H1 (cell line): Measurements from ENCODE around the gene TELO2. TPM values are rescaled to one million over a fixed set of nuclear protein-coding genes. Genes with fewer than 3 reads are reported as not detected.

Experiments
- CTCF ChIA-PET: fragments of 300-600 bp; sonication (Branson Sonifier 250); formaldehyde crosslinking; loops from one replicate; lab custom pipeline; 2021; ENCODE audit not compliant: partially characterized antibody; lab: Charles Lee
- POLR2A ChIA-PET: fragments of 300-600 bp; sonication (Branson Sonifier 250); formaldehyde crosslinking; loops from one replicate; lab custom pipeline; 2021; ENCODE audit warnings: inconsistent platforms; ENCODE audit not compliant: partially characterized antibody; lab: Charles Lee
- DNase-seq, 2 experiments: peaks; one replicate each; pipeline versions ENCODE4 v3.0.0 to v3.0.0-alpha.2; 2010 to 2022; ENCODE audit warnings: low spot score in 2 of 2, low read depth in 1 of 2, mixed read lengths in 1 of 2
- FAIRE-seq: peaks from 2 replicates; lab custom pipeline; 2011; peaks lifted over from hg19 to GRCh38; lab: Jason Lieb, UNC
- H2AFZ ChIP-seq: 2 replicates; pipeline ENCODE4 v1.8.1; 2012; ENCODE audit warnings: low read length, inconsistent platforms
- H2AK5ac ChIP-seq: 2 replicates; pipeline ENCODE4 v1.6.1; 2013; ENCODE audit warnings: low read depth, low read length
- H2BK120ac ChIP-seq: replicated peaks from 2 replicates; pipeline ENCODE3; 2013; ENCODE audit warnings: low read depth, low read length, inconsistent platforms
- H2BK12ac ChIP-seq: 2 replicates; pipeline ENCODE4 v1.6.1; 2013; ENCODE audit warnings: low read depth, low read length
- H2BK15ac ChIP-seq: 2 replicates; pipeline ENCODE4 v1.6.1; 2013; ENCODE audit warnings: low read length
- H2BK20ac ChIP-seq: 2 replicates; pipeline ENCODE4 v1.6.1; 2013; ENCODE audit warnings: low read length
- H2BK5ac ChIP-seq: 2 replicates; pipeline ENCODE4 v1.6.1; 2013; ENCODE audit warnings: low read depth, low read length
- H3K14ac ChIP-seq: 2 replicates; pipeline ENCODE4 v1.6.1; 2013; ENCODE audit warnings: inconsistent platforms; ENCODE audit not compliant: insufficient read length
- H3K18ac ChIP-seq: 2 replicates; pipeline ENCODE4 v1.6.1; 2013; ENCODE audit warnings: low read length; ENCODE audit errors: extremely low read depth
- H3K23ac ChIP-seq: 2 replicates; pipeline ENCODE4 v1.6.1; 2013; ENCODE audit warnings: inconsistent platforms; ENCODE audit not compliant: insufficient read length
- H3K23me2 ChIP-seq: 2 replicates; pipeline ENCODE4 v1.6.1; 2013; ENCODE audit warnings: low read depth, low read length
- H3K27ac ChIP-seq: 2 replicates; pipeline ENCODE4 v1.6.1; 2011; ENCODE audit warnings: low read depth, low read length, inconsistent platforms
- H3K27me3 ChIP-seq, 4 experiments: replicated peaks in 1 of 4; 1 replicate in 1 of 4; 2 replicates in 3 of 4; pipeline versions ENCODE4 v1.6.1 to v1.8.1; 2011 to 2013; ENCODE audit warnings: low read length in 3 of 4, mild to moderate bottlenecking in 3 of 4, inconsistent platforms in 2 of 4, mixed read lengths in 2 of 4, moderate library complexity in 1 of 4; ENCODE audit not compliant: control insufficient read depth in 3 of 4, insufficient read depth in 3 of 4; ENCODE audit errors: extremely low read depth in 1 of 4
- H3K36me3 ChIP-seq, 4 experiments: 2 replicates each; pipeline versions ENCODE4 v1.6.1 to v1.8.1; 2011 to 2013; ENCODE audit warnings: mild to moderate bottlenecking in 4 of 4, low read length in 3 of 4, moderate library complexity in 2 of 4, control low read depth in 1 of 4, inconsistent platforms in 1 of 4; ENCODE audit not compliant: insufficient read depth in 4 of 4, control insufficient read depth in 2 of 4
- H3K4ac ChIP-seq: replicated peaks from 2 replicates; pipeline ENCODE3; 2013; ENCODE audit warnings: low read length, low read depth, mixed read lengths, inconsistent platforms; ENCODE audit not compliant: insufficient read length
- H3K4me1 ChIP-seq, 4 experiments: replicated peaks in 1 of 4; 1 replicate in 1 of 4; 2 replicates in 3 of 4; pipeline versions ENCODE4 v1.6.1 to v1.8.1; 2011 to 2013; ENCODE audit warnings: low read length in 3 of 4, inconsistent platforms in 2 of 4, mixed read lengths in 1 of 4; ENCODE audit not compliant: insufficient read depth in 4 of 4, control insufficient read depth in 3 of 4
- H3K4me2 ChIP-seq, 2 experiments: 2 replicates each; pipeline versions ENCODE4 v1.6.1 to v1.8.1; 2011 to 2013; ENCODE audit warnings: low read depth in 2 of 2, low read length in 2 of 2, control low read depth in 1 of 2, inconsistent platforms in 1 of 2, mild to moderate bottlenecking in 1 of 2; ENCODE audit not compliant: insufficient read depth in 1 of 2
- H3K4me3 ChIP-seq, 4 experiments: fragments of 200-600, 300-600 bp in 1 of 4; sonication (generic), shearing (Covaris generic), sonication (Bioruptor Twin) in 1 of 4; 2 replicates each; pipeline versions ENCODE4 v1.5.1 to v1.8.1; 2011 to 2016; ENCODE audit warnings: low read length in 4 of 4, low read depth in 3 of 4, control low read depth in 2 of 4, inconsistent platforms in 2 of 4, mild to moderate bottlenecking in 2 of 4, mixed read lengths in 1 of 4, moderate library complexity in 1 of 4; ENCODE audit not compliant: insufficient read depth in 2 of 4; ENCODE audit errors: extremely low read depth in 1 of 4
- H3K56ac ChIP-seq: replicated peaks from 2 replicates; pipeline ENCODE3; 2013; ENCODE audit warnings: low read depth, mild to moderate bottlenecking, mixed read lengths, low read length, inconsistent platforms; ENCODE audit not compliant: insufficient read length
- H3K79me1 ChIP-seq: 2 replicates; pipeline ENCODE4 v1.6.1; 2013; ENCODE audit warnings: low read depth, low read length, control low read depth
- H3K79me2 ChIP-seq, 2 experiments: 2 replicates each; pipeline versions ENCODE4 v1.6.1 to v1.8.1; 2012 to 2013; ENCODE audit warnings: low read length in 2 of 2, mild to moderate bottlenecking in 2 of 2, inconsistent platforms in 1 of 2; ENCODE audit not compliant: insufficient read depth in 2 of 2, control insufficient read depth in 1 of 2
- H3K9ac ChIP-seq, 4 experiments: replicated peaks in 1 of 4; 1 replicate in 1 of 4; 2 replicates in 3 of 4; pipeline versions ENCODE4 v1.6.1 to v1.8.1; 2011 to 2013; ENCODE audit warnings: low read depth in 3 of 4, low read length in 3 of 4, control low read depth in 2 of 4, mild to moderate bottlenecking in 2 of 4, moderate library complexity in 2 of 4, inconsistent platforms in 1 of 4; ENCODE audit errors: extremely low read depth in 1 of 4
- H3K9me3 ChIP-seq, 2 experiments: 2 replicates each; pipeline versions ENCODE4 v1.6.1 to v1.8.1; 2012 to 2013; ENCODE audit warnings: mild to moderate bottlenecking in 2 of 2, moderate library complexity in 2 of 2, control low read depth in 1 of 2, inconsistent platforms in 1 of 2, low read depth in 1 of 2, low read length in 1 of 2, mixed read lengths in 1 of 2; ENCODE audit not compliant: insufficient read depth in 2 of 2
- H4K20me1 ChIP-seq, 2 experiments: replicated peaks in 1 of 2; 2 replicates each; pipeline versions ENCODE3 to v1.8.1; 2011 to 2013; ENCODE audit warnings: inconsistent platforms in 2 of 2, low read length in 2 of 2, mild to moderate bottlenecking in 1 of 2; ENCODE audit not compliant: insufficient read depth in 2 of 2, control insufficient read depth in 1 of 2
- H4K5ac ChIP-seq: 2 replicates; pipeline ENCODE4 v1.6.1; 2013; ENCODE audit warnings: low read length, low read depth, mixed read lengths, inconsistent platforms; ENCODE audit not compliant: insufficient read length
- H4K8ac ChIP-seq: 2 replicates; pipeline ENCODE4 v1.8.0; 2013; ENCODE audit warnings: mild to moderate bottlenecking, moderate library complexity, low read length, inconsistent platforms; ENCODE audit not compliant: insufficient read depth; ENCODE audit errors: extremely low read depth
- H4K91ac ChIP-seq: replicated peaks from 2 replicates; pipeline ENCODE3; 2013; ENCODE audit warnings: low read length, mixed read lengths, inconsistent platforms; ENCODE audit not compliant: insufficient read length
- BCL11A ChIP-seq, 2 experiments: IDR thresholded peaks; one replicate each; pipeline ENCODE4 v1.6.1; 2011; ENCODE audit warnings: low read depth in 2 of 2, low read length in 2 of 2, mild to moderate bottlenecking in 2 of 2
- CBX5 ChIP-seq: fragments of 300-800, 300-1000 bp; sonication (generic); IDR thresholded peaks from 2 replicates; pipeline ENCODE4 v1.7.1; 2016; ENCODE audit warnings: antibody characterized with exemption, low read length, low read depth
- CHD2 ChIP-seq: IDR thresholded peaks from 2 replicates; pipeline ENCODE4 v1.6.1; 2012; ENCODE audit warnings: low read length, improper control_type of control experiment
- CREB1 ChIP-seq: IDR thresholded peaks from 2 replicates; pipeline ENCODE4 v1.6.1; 2012; ENCODE audit warnings: inconsistent platforms
- EGR1 ChIP-seq: IDR thresholded peaks from 2 replicates; pipeline ENCODE4 v1.6.1; 2011; ENCODE audit warnings: low read depth, low read length, borderline replicate concordance
- GABPA ChIP-seq: IDR thresholded peaks from 2 replicates; pipeline ENCODE4 v1.6.1; 2011; ENCODE audit warnings: mild to moderate bottlenecking, low read length, moderate library complexity, borderline replicate concordance; ENCODE audit not compliant: insufficient read depth
- KDM5A ChIP-seq: fragments of 200-600 bp; IDR thresholded peaks from 2 replicates; pipeline ENCODE4 v1.7.1; 2012; ENCODE audit warnings: mild to moderate bottlenecking, low read length, inconsistent platforms, mixed read lengths
- POLR2A ChIP-seq, 2 experiments: IDR thresholded peaks; 1 replicate in 1 of 2; 2 replicates in 1 of 2; pipeline ENCODE4 v1.6.1; 2011; ENCODE audit warnings: low read depth in 2 of 2, low read length in 2 of 2, mild to moderate bottlenecking in 2 of 2; ENCODE audit errors: control extremely low read depth in 1 of 2
- POLR2AphosphoS5 ChIP-seq: IDR thresholded peaks from 2 replicates; pipeline ENCODE4 v1.6.1; 2011; ENCODE audit warnings: low read depth, low read length
- RBBP5 ChIP-seq: IDR thresholded peaks from 2 replicates; pipeline ENCODE4 v1.7.1; 2012; ENCODE audit warnings: low read depth, mild to moderate bottlenecking, inconsistent platforms, low read length, moderate library complexity, borderline replicate concordance
- SIN3A ChIP-seq, 2 experiments: IDR thresholded peaks in 1 of 2; conservative IDR thresholded peaks in 1 of 2; 2 replicates each; pipeline ENCODE4 v1.6.1; 2011 to 2012; ENCODE audit warnings: low read length in 2 of 2, improper control_type of control experiment in 1 of 2, low read depth in 1 of 2, mild to moderate bottlenecking in 1 of 2
- SUZ12 ChIP-seq: fragments of 200-600 bp; sonication (generic); IDR thresholded peaks from 2 replicates; pipeline ENCODE4 v1.6.1; 2012; ENCODE audit warnings: mild to moderate bottlenecking, inconsistent platforms, low read length, moderate library complexity, mixed read lengths
- TEAD4 ChIP-seq: IDR thresholded peaks from 2 replicates; pipeline ENCODE4 v1.6.1; 2012; ENCODE audit warnings: low read depth, low read length, inconsistent platforms, mixed read lengths
- WGBS, 2 experiments: shearing (Covaris generic) in 1 of 2; methylation state at CpG; one replicate each; pipeline versions ENCODE4 v1.1.6 to v1.1.7; 2013 to 2015; ENCODE audit warnings: low lambda C conversion rate in 2 of 2, mixed read lengths in 2 of 2, inconsistent platforms in 1 of 2, low coverage in 1 of 2, missing lambda C conversion rate in 1 of 2; ENCODE audit not compliant: insufficient replicate concordance in 2 of 2, insufficient coverage in 1 of 2, insufficient read length in 1 of 2; ENCODE audit errors: extremely low coverage in 1 of 2, missing lambda C conversion rate in 1 of 2; 5-methylcytosine and 5-hydroxymethylcytosine counted together
- polyA plus RNA-seq, 7 experiments: library from polyadenylated mRNA; depleted of rRNA in 3 of 7; stranded (reverse) in 5 of 7; unstranded in 2 of 7; fragments of >200 nt in 5 of 7; fragments of 200-250 nt in 2 of 7; gene quantifications; 1 replicate in 5 of 7; 2 replicates in 1 of 7; 4 replicates in 1 of 7; pipeline versions ENCODE4 v1.2.1 to v1.2.3, GENCODE V29; 2011 to 2013; ENCODE audit warnings: missing spikeins in 2 of 7, mixed read lengths in 2 of 7
- total RNA-seq: library from RNA; stranded (reverse); fragmentation: NEBNext Ultra II Directional; extraction: Animal tissue kit (Norgen Biotek cat#: 25700); gene quantifications from 2 replicates; pipeline ENCODE4 v1.2.1, GENCODE V29; 2021

Gene TELO2
- total and polyA plus RNA-seq, 2 of the 8 experiments (the other 6 are each of a cell fraction or from before 2014, with no cell fraction given), result 39.3 to 64.8 TPM

GRCh38 chr16:1509307-1510221 is 16.4 kb downstream of the TELO2 start:
- no peak overlapping the region for H3K4me2 ChIP-seq
- H2BK120ac ChIP-seq, result no peak overlapping the region
- ChIA-PET POLR2A (interaction anchor here (1.0 to 10.3 kb wide), 5 partner anchors 9 to 260 kb away, joined by 3 to 175 read pairs (median 3); partner anchors contain the start of genes PTX4 and TELO2), CTCF (interaction anchor here (1.1 to 1.9 kb wide), 8 partner anchors 8 to 145 kb away, joined by 3 to 10 read pairs (median 4); partner anchors contain the start of gene TELO2)
- H3K4ac ChIP-seq, result no peak overlapping the region
- H2BK12ac ChIP-seq, result no peak overlapping the region
- H4K8ac ChIP-seq, result peak overlapping the region; percentile 51; the same call in 1 of the 2 replicates
- no peaks in the 10 kb centered on the region for H3K79me2 ChIP-seq
- H2BK20ac ChIP-seq, result no peak overlapping the region
- peaks cover 7 to 24% (median 8%) of the 10 kb centered on the region in 4 experiments; a peak in 5 of 8 replicates for H3K36me3 ChIP-seq
- H3K14ac ChIP-seq, result no peak overlapping the region
- H3K27me3 ChIP-seq, result no peaks in the 10 kb centered on the region
- H4K91ac ChIP-seq, result no peak overlapping the region
- DNase-seq (no peak), FAIRE-seq (no peak)
- H2BK15ac ChIP-seq, result no peak overlapping the region
- H3K79me1 ChIP-seq, result no peaks in the 10 kb centered on the region
- no peaks in the 10 kb centered on the region for H3K23me2 ChIP-seq
- H3K18ac ChIP-seq, result no peak overlapping the region
- no peak overlapping the region for H2AFZ ChIP-seq
- H3K9me3 ChIP-seq, result peaks cover 0 to 2% of the 10 kb centered on the region in 2 experiments; a peak in 2 of 4 replicates
- no peaks in the 10 kb centered on the region for H3K4me1 ChIP-seq
- H2AK5ac ChIP-seq, result no peak overlapping the region
- H3K9ac ChIP-seq, result no peak overlapping the region
- no peak overlapping the region for H3K4me3 ChIP-seq
- H4K20me1 ChIP-seq, result peaks cover 2% of the 10 kb centered on the region in 2 experiments
- H3K56ac ChIP-seq, result no peak overlapping the region
- H3K23ac ChIP-seq, result no peak overlapping the region
- H3K27ac ChIP-seq, result no peak overlapping the region
- WGBS, 2 experiments, result 94% methylated on average over 40 of the region's 44 CpGs; no CpG with 5 or more reads in 1 of the 2 experiments
- no peak overlapping the region for H2BK5ac ChIP-seq
- H4K5ac ChIP-seq, result no peak overlapping the region
- TF ChIP-seq CREB1, result no peak
- no peak for TF ChIP-seq SIN3A (conservative IDR thresholded peaks at IDR 0.05 in 1 of 2, IDR thresholded peaks at IDR 0.05 in 1 of 2; ENCODE audit: low read depth in 1 of 2, low read length in 2 of 2)
- TF ChIP-seq RBBP5, result no peak
- TF ChIP-seq POLR2AphosphoS5, result no peak
- TF ChIP-seq EGR1, result no peak
- no peak for TF ChIP-seq KDM5A
- no peak for TF ChIP-seq CBX5
- TF ChIP-seq TEAD4, result no peak
- TF ChIP-seq SUZ12, result no peak
- TF ChIP-seq CHD2, result no peak
- no peak for TF ChIP-seq BCL11A (IDR thresholded peaks at IDR 0.05; ENCODE audit: low read depth in 2 of 2, low read length in 2 of 2)
- no peak for TF ChIP-seq GABPA
- no peak for TF ChIP-seq POLR2A (IDR thresholded peaks at IDR 0.05; ENCODE audit: control extremely low read depth in 1 of 2, low read depth in 2 of 2, low read length in 2 of 2)
